ENCODE results near the gene PPP2R5C. TPM values are rescaled to one million over a fixed set of nuclear protein-coding genes. Genes with fewer than 3 reads are reported as not detected.
A peak's percentile ranks its signal among the peaks of the same experiment; 100 is the strongest.

Gene PPP2R5C
- total and polyA plus RNA-seq, 2 of the 4 experiments (the other 2 are of a cell fraction) = 65.9 to 78.7 TPM

- Histone ChIP-seq H2AFZ (replicated peaks; ENCODE audit: low read length, poor library complexity) (no peak overlapping the region), H2AK5ac (ENCODE audit: low read depth, low read length) (no peak overlapping the region), H3K36me3 (ENCODE audit: control insufficient read depth, insufficient read depth, low read length) (peaks cover 3% of the 10 kb centered on the region), H2BK20ac (ENCODE audit: low read depth, low read length) (no peak overlapping the region), H4K91ac (ENCODE audit: insufficient read depth, low read depth, low read length) (no peak overlapping the region), H2AK9ac (replicated peaks; ENCODE audit: low read depth, low read length, poor library complexity) (no peak overlapping the region), H3K56ac (ENCODE audit: extremely low read depth, insufficient read depth, low read length) (no peak overlapping the region), H4K5ac (ENCODE audit: low read depth, low read length) (no peak overlapping the region), H3K9me3 (ENCODE audit: control insufficient read depth, insufficient read depth, low read length) (no peaks in the 10 kb centered on the region), H3K18ac (ENCODE audit: low read depth, low read length) (no peak overlapping the region), H3K27ac (ENCODE audit: insufficient read depth, low read length) (no peak overlapping the region), H2BK5ac (ENCODE audit: low read depth, low read length, poor library complexity, severe bottlenecking) (no peak overlapping the region), H3K9ac (ENCODE audit: low read depth, low read length) (no peak overlapping the region), H4K20me1 (ENCODE audit: insufficient read depth, low read length) (peaks cover 54% of the 10 kb centered on the region), H3K79me1 (ENCODE audit: low read depth in 1 of 2, low read length in 2 of 2) (peaks cover 52 to 79% of the 10 kb centered on the region in 2 experiments), H3K14ac (replicated peaks; ENCODE audit: low read depth, low read length) (no peak overlapping the region), H4K8ac (ENCODE audit: low read depth in 2 of 2, low read length in 2 of 2) (no peak overlapping the region), H2BK120ac (ENCODE audit: low read depth, low read length) (no peak overlapping the region), H3K9me1 (ENCODE audit: insufficient read depth, low read length) (peaks cover 29% of the 10 kb centered on the region), H2BK15ac (ENCODE audit: low read depth, low read length) (no peak overlapping the region), H3K4me2 (ENCODE audit: low read depth, low read length) (no peak overlapping the region), H3K4me3 (ENCODE audit: insufficient read depth, low read depth, low read length) (no peak overlapping the region), H3K23ac (ENCODE audit: low read depth, low read length) (no peak overlapping the region), H3K4ac (ENCODE audit: low read depth, low read length) (no peak overlapping the region), H3K4me1 (ENCODE audit: control insufficient read depth, insufficient read depth, low read length) (peaks cover 3% of the 10 kb centered on the region), H3K27me3 (ENCODE audit: control insufficient read depth, insufficient read depth, low read length) (no peaks in the 10 kb centered on the region)
- peak; percentile 15 for DNase-seq
- dilution Hi-C loops (cut with HindIII; ENCODE audit: low sequenced_read_pairs, unreplicated experiment) = no loop called here
- in situ Hi-C loops (cut with MboI; ENCODE audit: low sequenced_read_pairs) = no loop called here
- TF ChIP-seq MAZ (IDR thresholded peaks at IDR 0.05; ENCODE audit: borderline replicate concordance, low read depth, low read length) (no peak), MXI1 (IDR thresholded peaks at IDR 0.05; ENCODE audit: borderline replicate concordance, low read depth, low read length) (no peak), CEBPB (IDR thresholded peaks at IDR 0.05; ENCODE audit: low read depth, low read length) (no peak)
- 88% methylated on average over 4 of the region's 5 CpGs; no CpG with 5 or more reads in 1 of the 2 experiments for WGBS, 2 experiments (ENCODE audit: extremely low coverage in 2 of 2, insufficient read length in 1 of 2)
- POLR2A ChIA-PET (ENCODE audit: unreplicated experiment) = no interaction called here
- no peak for ATAC-seq (ENCODE audit: low read depth)
- CTCF ChIA-PET = no interaction called here
- BruUV-seq (replicated peaks) = no TSS peak
- intact Hi-C loops (cut with micrococcal nuclease) = no loop called here
These were observed 92.9 kb downstream of the PPP2R5C start for GRCh38 chr14:101854366-101854765.
